Karpas-422 (cell line): Measurements from ENCODE around the gene TMEM190. TPM values are rescaled to one million over a fixed set of nuclear protein-coding genes. Genes with fewer than 3 reads are reported as not detected.

Experiments
- DNase-seq: peaks from one replicate; pipeline ENCODE4 v3.0.0-alpha.2; 2015
- H2AFZ ChIP-seq: fragments of 200-600 bp; sonication (generic); 2 replicates; pipeline ENCODE4 v1.6.1; 2014; ENCODE audit warnings: antibody characterized with exemption, low read length, mixed read lengths
- H3K27ac ChIP-seq: fragments of 200-600 bp; sonication (generic); 2 replicates; pipeline ENCODE4 v1.5.1; 2014; ENCODE audit warnings: mild to moderate bottlenecking, low read length, moderate library complexity
- H3K27me3 ChIP-seq: fragments of 200-600 bp; sonication (generic); 2 replicates; pipeline ENCODE4 v1.6.1; 2014; ENCODE audit warnings: low read length, mixed read lengths
- H3K36me3 ChIP-seq: fragments of 200-600 bp; sonication (generic); 2 replicates; pipeline ENCODE4 v1.6.1; 2014; ENCODE audit warnings: low read length, mixed read lengths; ENCODE audit not compliant: insufficient read depth
- H3K4me1 ChIP-seq: fragments of 200-600 bp; sonication (generic); 2 replicates; pipeline ENCODE4 v1.6.1; 2014; ENCODE audit warnings: mild to moderate bottlenecking, low read length, mixed read lengths
- H3K4me2 ChIP-seq: fragments of 200-600 bp; sonication (generic); 2 replicates; pipeline ENCODE4 v1.6.1; 2014; ENCODE audit warnings: low read length, low read depth, mild to moderate bottlenecking; ENCODE audit not compliant: poor library complexity, severe bottlenecking
- H3K4me3 ChIP-seq: fragments of 200-600 bp; sonication (generic); 2 replicates; pipeline ENCODE4 v1.5.1; 2014; ENCODE audit warnings: mild to moderate bottlenecking, antibody characterized with exemption, low read length, mixed read lengths
- H3K79me2 ChIP-seq: fragments of 200-600 bp; sonication (generic); 2 replicates; pipeline ENCODE4 v1.6.1; 2014; ENCODE audit warnings: mild to moderate bottlenecking, low read length, mixed read lengths
- H3K9ac ChIP-seq: fragments of 200-600 bp; sonication (generic); 2 replicates; pipeline ENCODE4 v1.6.0; 2014; ENCODE audit warnings: low read length
- H3K9me2 ChIP-seq: fragments of 200-600 bp; sonication (generic), shearing (Covaris generic); replicated peaks from 2 replicates; pipeline ENCODE4 v1.6.0; 2014; ENCODE audit warnings: mild to moderate bottlenecking, low read length, moderate library complexity; ENCODE audit not compliant: insufficient read depth
- H3K9me3 ChIP-seq: fragments of 300-700, 200-600 bp; sonication (generic); 2 replicates; pipeline ENCODE4 v1.6.1; 2014; ENCODE audit warnings: low read length, mixed read lengths
- H4K20me1 ChIP-seq: fragments of 200-600 bp; sonication (generic); 2 replicates; pipeline ENCODE4 v1.6.1; 2014; ENCODE audit warnings: mild to moderate bottlenecking, antibody characterized with exemption, low read length, low read depth; ENCODE audit not compliant: insufficient read depth
- total RNA-seq: library from RNA; depleted of rRNA; stranded (reverse); fragments of >200 nt; shearing (Covaris generic); gene quantifications from 2 replicates; pipeline ENCODE4 v1.2.3, GENCODE V29; 2014; ENCODE audit warnings: low replicate concordance

Gene TMEM190
- total RNA-seq, 1 experiment from 2014 or later: not detected

GRCh38 chr19:55354698-55355212 lies 21.9 kb upstream of the TMEM190 start, which contains the start of gene COX6B2:
COX6B2 (minus strand) TSS chr19:55354719; CDS start chr19:55354521, 198 bp downstream.
- Histone ChIP-seq H3K27me3 (no peaks in the 10 kb centered on the region), H3K27ac (no peak within 1 kb of the TSS), H4K20me1 (no peaks in the 10 kb centered on the region; the same call in 1 of the 2 replicates), H3K9me2 (no peaks in the 10 kb centered on the region), H3K79me2 (no peaks in the 10 kb centered on the region), H3K36me3 (no peaks in the 10 kb centered on the region), H3K4me2 (no peak within 1 kb of the TSS), H2AFZ (no peak within 1 kb of the TSS), H3K4me1 (no peaks in the 10 kb centered on the region), H3K9ac (no peak within 1 kb of the TSS), H3K4me3 (no peak within 1 kb of the TSS), H3K9me3 (no peaks in the 10 kb centered on the region)
- no peak for DNase-seq

- Histone ChIP-seq H3K4me2 (no peak overlapping the region), H3K9ac (no peak overlapping the region), H3K79me2 (no peaks in the 10 kb centered on the region)
Observed at GRCh38 chr19:55355213-55355821, 21.3 kb upstream of the TMEM190 start.

GRCh38 chr19:55358493-55358892 lies 18.1 kb upstream of the TMEM190 start:
- Histone ChIP-seq H3K9ac (no peak overlapping the region), H3K36me3 (no peaks in the 10 kb centered on the region), H3K9me2 (no peaks in the 10 kb centered on the region), H3K4me1 (no peaks in the 10 kb centered on the region), H4K20me1 (no peaks in the 10 kb centered on the region), H3K27ac (no peak overlapping the region), H3K4me3 (no peak overlapping the region), H3K4me2 (no peak overlapping the region), H3K79me2 (no peaks in the 10 kb centered on the region), H3K9me3 (no peaks in the 10 kb centered on the region), H2AFZ (no peak overlapping the region), H3K27me3 (no peaks in the 10 kb centered on the region)
- no peak for DNase-seq

More at GRCh38 chr19:55355213-55355821, 21.3 kb upstream of the TMEM190 start:
- no peak for DNase-seq
- Histone ChIP-seq H2AFZ (no peak overlapping the region), H3K9me3 (no peaks in the 10 kb centered on the region), H3K9me2 (no peaks in the 10 kb centered on the region), H3K36me3 (no peaks in the 10 kb centered on the region), H3K4me3 (no peak overlapping the region), H4K20me1 (no peaks in the 10 kb centered on the region; the same call in 1 of the 2 replicates), H3K4me1 (no peaks in the 10 kb centered on the region), H3K27me3 (no peaks in the 10 kb centered on the region), H3K27ac (no peak overlapping the region)

- Histone ChIP-seq H3K27ac (no peak overlapping the region), H3K4me1 (no peaks in the 10 kb centered on the region), H3K79me2 (no peaks in the 10 kb centered on the region), H3K9me3 (no peaks in the 10 kb centered on the region), H3K9me2 (no peaks in the 10 kb centered on the region), H3K27me3 (no peaks in the 10 kb centered on the region), H2AFZ (no peak overlapping the region), H3K9ac (no peak overlapping the region), H3K36me3 (no peaks in the 10 kb centered on the region), H3K4me3 (no peak overlapping the region), H4K20me1 (no peaks in the 10 kb centered on the region), H3K4me2 (no peak overlapping the region)
- no peak for DNase-seq
Observed at GRCh38 chr19:55358943-55359908, 17.4 kb upstream of the TMEM190 start.

- H3K36me3 ChIP-seq: no peaks in the 10 kb centered on the region
- no peak overlapping the region for H3K4me3 ChIP-seq
- H3K9me2 ChIP-seq: no peaks in the 10 kb centered on the region
- no peak overlapping the region for H3K27ac ChIP-seq
- H3K27me3 ChIP-seq: no peaks in the 10 kb centered on the region
- DNase-seq: no peak
- no peaks in the 10 kb centered on the region for H3K4me1 ChIP-seq
- no peak overlapping the region for H3K4me2 ChIP-seq
- H3K9ac ChIP-seq: no peak overlapping the region
- no peak overlapping the region for H2AFZ ChIP-seq
- no peaks in the 10 kb centered on the region for H4K20me1 ChIP-seq
- H3K79me2 ChIP-seq: no peaks in the 10 kb centered on the region
- no peaks in the 10 kb centered on the region for H3K9me3 ChIP-seq
Observed at GRCh38 chr19:55360902-55361301, 15.7 kb upstream of the TMEM190 start.

- DNase-seq: no peak
- Histone ChIP-seq H3K9ac (no peak overlapping the region), H3K79me2 (no peaks in the 10 kb centered on the region), H3K4me2 (no peak overlapping the region), H3K9me2 (no peaks in the 10 kb centered on the region), H4K20me1 (no peaks in the 10 kb centered on the region), H3K27me3 (no peaks in the 10 kb centered on the region), H3K27ac (no peak overlapping the region), H3K9me3 (no peaks in the 10 kb centered on the region), H3K4me1 (no peaks in the 10 kb centered on the region), H3K36me3 (no peaks in the 10 kb centered on the region), H2AFZ (no peak overlapping the region), H3K4me3 (no peak overlapping the region)
Observed at GRCh38 chr19:55362174-55362989, 14.2 kb upstream of the TMEM190 start.

- Histone ChIP-seq H3K79me2 (no peaks in the 10 kb centered on the region), H3K4me1 (no peaks in the 10 kb centered on the region), H3K9me2 (no peaks in the 10 kb centered on the region), H3K4me3 (no peak within 1 kb of the TSS), H3K9me3 (no peaks in the 10 kb centered on the region), H3K36me3 (no peaks in the 10 kb centered on the region), H4K20me1 (no peaks in the 10 kb centered on the region), H3K27me3 (no peaks in the 10 kb centered on the region), H2AFZ (no peak within 1 kb of the TSS), H3K4me2 (no peak within 1 kb of the TSS), H3K27ac (no peak within 1 kb of the TSS), H3K9ac (no peak within 1 kb of the TSS)
- no peak for DNase-seq
Observed at GRCh38 chr19:55362990-55363716, 13.5 kb upstream of the TMEM190 start, which contains the start of gene GARIN5B. GARIN5B (minus strand) TSS chr19:55363260; CDS start chr19:55363066, 194 bp downstream.
